ENCODE results near the gene ZNF627. TPM values are rescaled to one million over a fixed set of nuclear protein-coding genes. Genes with fewer than 3 reads are reported as not detected.

The ZNF627 gene
- total RNA-seq, 2 donors from 2014 or later: 7.6 to 10.3 TPM

GRCh38 chr19:11649941-11650340, 52.7 kb downstream of the ZNF627 start:
- no peak overlapping the region for H3K4me3 ChIP-seq
- H3K27me3 ChIP-seq: no peaks in the 10 kb centered on the region
- DNase-seq: no peak
- no peaks in the 10 kb centered on the region for H3K4me1 ChIP-seq
- H3K27ac ChIP-seq: no peak overlapping the region
- no peak for TF ChIP-seq CTCF (IDR thresholded peaks at IDR 0.05)
- intact Hi-C loops (cut with DNase I): no loop called here
- H3K9ac ChIP-seq (ENCODE audit: low read depth in 2 of 2, low read length in 2 of 2): no peak overlapping the region
- peaks cover 6% of the 10 kb centered on the region for H3K9me3 ChIP-seq
- no peaks in the 10 kb centered on the region for H3K36me3 ChIP-seq

- peaks cover 6% of the 10 kb centered on the region for H3K9me3 ChIP-seq
Observed at GRCh38 chr19:11651062-11651461, 53.8 kb downstream of the ZNF627 start.

GRCh38 chr19:11652056-11652455, 54.8 kb downstream of the ZNF627 start:
- no peak overlapping the region for H3K4me3 ChIP-seq
- H3K27ac ChIP-seq: no peak overlapping the region
- H3K9ac ChIP-seq (ENCODE audit: low read depth in 2 of 2, low read length in 2 of 2): no peak overlapping the region
- DNase-seq: no peak
- H3K27me3 ChIP-seq: no peaks in the 10 kb centered on the region
- no peaks in the 10 kb centered on the region for H3K36me3 ChIP-seq
- no peak for TF ChIP-seq CTCF (IDR thresholded peaks at IDR 0.05)
- H3K9me3 ChIP-seq: peaks cover 6% of the 10 kb centered on the region
- H3K4me1 ChIP-seq: no peaks in the 10 kb centered on the region
- intact Hi-C loops (cut with DNase I): no loop called here

More at GRCh38 chr19:11651062-11651461, 53.8 kb downstream of the ZNF627 start:
- intact Hi-C loops (cut with DNase I): no loop called here
- no peak for TF ChIP-seq CTCF (IDR thresholded peaks at IDR 0.05)
- no peaks in the 10 kb centered on the region for H3K4me1 ChIP-seq
- no peaks in the 10 kb centered on the region for H3K36me3 ChIP-seq
- no peak for DNase-seq
- no peaks in the 10 kb centered on the region for H3K27me3 ChIP-seq
- no peak overlapping the region for H3K27ac ChIP-seq
- H3K4me3 ChIP-seq: no peak overlapping the region
- no peak overlapping the region for H3K9ac ChIP-seq (ENCODE audit: low read depth in 2 of 2, low read length in 2 of 2)

- Histone ChIP-seq H3K9ac (ENCODE audit: low read depth in 2 of 2, low read length in 2 of 2) (no peak overlapping the region), H3K4me1 (no peaks in the 10 kb centered on the region), H3K4me3 (no peak overlapping the region), H3K27me3 (no peaks in the 10 kb centered on the region), H3K27ac (no peak overlapping the region), H3K36me3 (no peaks in the 10 kb centered on the region), H3K9me3 (peaks cover 6% of the 10 kb centered on the region)
- intact Hi-C loops (cut with DNase I): no loop called here
- TF ChIP-seq CTCF (IDR thresholded peaks at IDR 0.05): no peak
- no peak for DNase-seq
Observed at GRCh38 chr19:11652492-11652891, 55.2 kb downstream of the ZNF627 start.

GRCh38 chr19:11656535-11656934, 59.3 kb downstream of the ZNF627 start:
- TF ChIP-seq CTCF (IDR thresholded peaks at IDR 0.05): no peak
- intact Hi-C loops (cut with DNase I): no loop called here
- H3K27ac ChIP-seq: no peak overlapping the region

GRCh38 chr19:11657307-11657706, 60.0 kb downstream of the ZNF627 start:
- TF ChIP-seq CTCF (IDR thresholded peaks at IDR 0.05): no peak
- Histone ChIP-seq H3K4me1 (no peaks in the 10 kb centered on the region), H3K9me3 (peaks cover 5% of the 10 kb centered on the region), H3K27ac (no peak overlapping the region), H3K27me3 (no peaks in the 10 kb centered on the region), H3K4me3 (no peak overlapping the region), H3K36me3 (no peaks in the 10 kb centered on the region), H3K9ac (ENCODE audit: low read depth in 2 of 2, low read length in 2 of 2) (no peak overlapping the region)
- intact Hi-C loops (cut with DNase I): no loop called here
- DNase-seq: peak; percentile 58

More at GRCh38 chr19:11656535-11656934, 59.3 kb downstream of the ZNF627 start:
- no peak overlapping the region for H3K9ac ChIP-seq (ENCODE audit: low read depth in 2 of 2, low read length in 2 of 2)
- H3K4me3 ChIP-seq: no peak overlapping the region
- H3K36me3 ChIP-seq: no peaks in the 10 kb centered on the region
- no peak for DNase-seq
- H3K27me3 ChIP-seq: no peaks in the 10 kb centered on the region
- H3K4me1 ChIP-seq: no peaks in the 10 kb centered on the region
- H3K9me3 ChIP-seq: peaks cover 6% of the 10 kb centered on the region
